ENCODE results near the gene OTOP3.

Gene OTOP3

DNA sequence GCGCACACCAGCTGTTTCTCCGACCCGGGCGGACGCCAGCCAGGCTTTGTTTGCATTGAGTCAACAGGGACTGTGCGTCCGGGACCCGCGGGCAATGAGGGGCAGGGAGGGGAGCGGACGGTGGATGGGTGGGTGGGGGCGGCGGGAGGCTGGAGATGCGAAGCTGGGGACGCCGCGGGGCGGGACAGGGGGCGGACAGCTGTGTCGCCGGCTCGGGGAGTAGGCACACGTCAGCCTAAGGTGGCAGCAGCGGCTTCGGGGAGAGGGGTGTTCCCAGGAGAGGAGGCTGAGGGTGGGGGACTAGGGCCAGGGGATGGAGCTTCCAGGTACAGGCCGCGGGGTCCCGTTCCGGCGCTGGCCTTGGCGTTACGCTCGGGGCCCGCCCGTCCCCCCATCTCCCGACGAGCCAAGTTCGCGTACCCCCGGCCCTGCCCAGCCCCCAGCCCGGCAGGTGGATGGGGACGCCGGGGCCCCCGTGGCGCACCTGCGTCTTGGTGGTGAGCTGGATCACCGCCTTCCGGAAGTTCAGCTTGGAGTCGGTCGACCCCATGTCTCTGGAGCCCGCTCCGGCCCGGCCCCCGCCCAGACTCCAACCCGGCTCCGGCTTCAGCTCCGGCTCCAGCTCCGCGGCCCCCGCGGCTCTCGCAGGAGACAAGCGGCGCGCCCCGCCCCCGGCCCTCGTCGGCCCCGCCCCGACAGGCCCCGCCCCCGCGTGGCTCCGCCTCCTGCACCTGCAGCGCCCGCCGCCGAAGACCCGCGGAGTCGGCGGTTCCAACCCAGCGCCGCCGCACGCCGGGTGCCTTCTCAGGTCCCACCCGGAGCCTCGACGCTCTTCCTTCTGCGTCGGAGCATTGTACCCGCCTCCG is 36.6 kb downstream of the OTOP3 start, which contains the start of gene HID1:
TSS of gene HID1 (minus strand) at position 653 of the 866 bp plus-strand sequence. CDS start at position 550, 103 bp downstream.
- TF ChIP-seq GATA2 (IDR thresholded peaks at IDR 0.05; ENCODE audit: low read depth, low read length) (no peak), GATA3 (IDR thresholded peaks at IDR 0.05; ENCODE audit: low read depth, low read length) (no peak)

DNA sequence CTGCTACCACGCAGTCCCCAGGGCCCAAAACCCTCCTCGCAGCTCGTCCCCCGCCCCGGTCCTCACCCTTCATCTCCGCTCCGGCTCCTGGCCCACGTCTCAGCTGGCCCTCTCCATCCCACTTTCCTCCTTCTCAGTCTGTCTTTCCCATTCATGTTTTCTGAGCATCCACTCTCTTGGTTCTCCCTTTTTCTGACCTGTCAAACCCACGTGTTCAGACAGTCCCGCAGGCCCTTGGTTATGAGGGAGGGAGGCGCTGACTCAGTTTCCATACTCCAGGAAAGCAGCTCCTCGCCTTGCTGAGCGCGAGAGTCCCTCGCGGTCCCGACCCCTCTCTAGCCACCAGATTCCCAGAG is 37.3 kb downstream of the OTOP3 start:
- TF ChIP-seq GATA3 (IDR thresholded peaks at IDR 0.05; ENCODE audit: low read depth, low read length) (no peak), GATA2 (IDR thresholded peaks at IDR 0.05; ENCODE audit: low read depth, low read length) (no peak)

DNA sequence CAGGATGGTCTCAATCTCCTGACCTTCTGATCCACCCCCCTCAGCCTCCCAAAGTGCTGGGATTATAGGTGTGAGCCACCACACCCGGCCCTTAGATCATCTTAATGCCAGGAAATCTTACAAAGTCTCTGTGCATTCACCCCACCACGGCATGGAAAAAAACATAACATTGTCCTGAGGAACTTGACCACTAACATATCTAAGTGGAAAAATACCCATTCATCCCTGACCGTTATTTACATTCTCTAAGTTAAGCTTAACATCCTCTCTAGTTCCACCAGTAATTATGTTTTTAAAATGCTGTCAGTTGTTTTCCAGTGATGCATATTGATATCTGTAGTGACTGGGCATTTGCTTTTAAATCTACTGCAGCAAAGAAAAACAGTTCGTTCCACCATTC is 40.2 kb downstream of the OTOP3 start:
- TF ChIP-seq GATA2 (IDR thresholded peaks at IDR 0.05; ENCODE audit: low read depth, low read length) (no peak), GATA3 (IDR thresholded peaks at IDR 0.05; ENCODE audit: low read depth, low read length) (no peak)

DNA sequence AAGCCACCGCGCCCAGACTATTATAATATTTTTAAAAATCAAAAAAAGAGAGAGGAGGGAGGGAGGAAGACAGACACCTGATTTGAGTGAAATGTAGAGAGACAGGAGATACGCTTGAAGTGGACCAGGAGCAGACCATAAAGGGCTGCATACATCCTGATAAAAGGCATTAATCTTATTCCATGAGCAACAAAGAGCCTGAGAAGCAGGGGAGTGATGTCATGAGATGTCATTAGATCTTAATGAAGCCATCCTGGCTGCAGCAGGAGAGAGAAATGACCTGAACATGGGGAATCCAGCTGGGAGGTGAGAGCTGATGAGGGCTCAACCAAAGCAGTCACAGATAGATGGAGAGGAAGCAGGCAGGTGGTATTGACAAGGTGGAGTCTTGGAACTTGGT is 42.1 kb downstream of the OTOP3 start:
- TF ChIP-seq GATA3 (IDR thresholded peaks at IDR 0.05; ENCODE audit: low read depth, low read length) (no peak), GATA2 (IDR thresholded peaks at IDR 0.05; ENCODE audit: low read depth, low read length) (no peak)

DNA sequence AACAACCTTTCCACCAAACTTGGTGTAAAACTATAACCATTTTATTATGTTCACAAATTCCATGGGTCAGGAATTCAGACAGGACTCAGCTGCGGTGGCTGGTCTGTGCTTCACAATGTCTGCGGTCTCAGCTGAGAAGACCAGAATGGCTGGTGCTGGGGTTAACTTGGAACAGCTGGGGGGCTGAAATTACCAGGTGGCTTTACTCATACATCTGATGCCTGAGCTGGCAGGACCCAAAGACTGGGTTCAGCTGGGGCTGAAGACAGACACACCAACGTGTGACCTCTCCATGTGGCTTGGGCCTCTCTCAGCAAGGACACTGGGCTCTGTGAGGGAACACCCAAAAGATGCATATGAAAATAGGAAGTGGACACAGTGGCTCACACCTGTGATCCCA is 42.5 kb downstream of the OTOP3 start:
- no peak for TF ChIP-seq GATA3 (IDR thresholded peaks at IDR 0.05; ENCODE audit: low read depth, low read length)
- no peak for TF ChIP-seq GATA2 (IDR thresholded peaks at IDR 0.05; ENCODE audit: low read depth, low read length)

DNA sequence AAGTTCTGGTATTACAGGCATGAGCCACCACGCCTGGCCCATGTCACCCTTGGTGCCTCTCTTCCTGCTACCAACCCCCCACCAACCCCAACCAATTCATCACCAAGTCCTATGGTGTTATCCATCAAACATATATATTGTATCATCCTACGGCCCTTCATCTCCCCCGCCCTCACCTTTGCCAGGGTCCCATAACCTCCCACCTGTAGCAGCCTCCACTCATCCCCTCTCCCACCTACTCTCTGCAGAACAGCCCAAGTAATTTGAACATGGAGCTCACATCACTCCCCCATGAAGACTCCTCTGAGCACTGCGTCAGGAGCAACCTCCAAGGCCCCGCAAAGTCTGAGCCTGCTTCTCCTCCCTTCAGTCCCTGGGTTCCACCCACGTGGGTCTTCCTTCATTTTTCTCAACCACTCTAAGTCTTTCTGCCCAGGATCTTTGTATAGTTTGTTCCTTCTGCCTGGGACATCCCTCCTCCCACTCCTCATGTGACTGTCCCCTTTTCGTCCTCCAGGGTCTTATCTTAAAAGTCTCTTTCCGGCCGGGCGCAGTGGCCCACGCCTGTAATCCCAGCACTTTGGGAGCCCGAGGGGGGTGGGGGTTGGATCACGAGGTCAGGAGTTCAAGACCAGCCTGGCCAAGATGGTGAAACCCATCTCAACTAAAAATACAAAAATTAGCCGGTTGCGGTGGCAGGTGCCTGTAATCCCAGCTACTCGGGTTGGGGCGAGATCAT is 43.9 kb downstream of the OTOP3 start:
- no peak for TF ChIP-seq GATA2 (IDR thresholded peaks at IDR 0.05; ENCODE audit: low read depth, low read length)
- no peak for TF ChIP-seq GATA3 (IDR thresholded peaks at IDR 0.05; ENCODE audit: low read depth, low read length)

DNA sequence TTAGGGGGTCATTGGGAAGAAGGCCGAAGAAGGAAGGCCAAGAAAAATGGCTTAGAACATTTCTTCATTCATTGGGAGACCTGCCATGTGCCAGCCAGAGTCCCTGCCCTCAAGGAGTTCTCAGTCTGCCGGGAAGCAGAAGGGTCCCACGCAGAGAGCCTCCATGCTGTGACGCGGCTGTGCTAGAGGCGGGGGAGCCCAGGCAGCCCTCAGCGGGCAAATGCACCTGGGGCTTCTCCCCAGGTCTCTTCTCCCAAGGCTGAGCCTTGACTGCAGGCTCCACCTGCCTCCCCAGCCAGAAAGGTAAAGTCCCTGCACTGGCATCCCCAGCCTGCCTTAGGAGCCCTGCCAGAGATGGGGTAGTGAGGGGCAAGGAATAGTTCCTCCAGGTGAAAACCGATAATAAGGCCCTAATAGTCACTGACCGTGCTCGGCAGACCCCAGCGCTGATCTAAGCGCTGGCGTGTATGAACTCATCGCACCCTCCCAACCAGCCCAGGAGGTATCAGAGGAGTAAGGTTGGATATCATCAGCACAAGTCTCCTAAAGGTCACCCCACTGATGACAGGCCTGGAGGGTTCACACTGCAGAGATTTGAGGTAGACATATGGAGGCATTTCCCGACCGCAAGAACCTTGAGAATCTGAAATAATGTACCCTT is 45.8 kb downstream of the OTOP3 start:
- no peak for TF ChIP-seq GATA3 (IDR thresholded peaks at IDR 0.05; ENCODE audit: low read depth, low read length)
- TF ChIP-seq GATA2 (IDR thresholded peaks at IDR 0.05; ENCODE audit: low read depth, low read length): no peak

DNA sequence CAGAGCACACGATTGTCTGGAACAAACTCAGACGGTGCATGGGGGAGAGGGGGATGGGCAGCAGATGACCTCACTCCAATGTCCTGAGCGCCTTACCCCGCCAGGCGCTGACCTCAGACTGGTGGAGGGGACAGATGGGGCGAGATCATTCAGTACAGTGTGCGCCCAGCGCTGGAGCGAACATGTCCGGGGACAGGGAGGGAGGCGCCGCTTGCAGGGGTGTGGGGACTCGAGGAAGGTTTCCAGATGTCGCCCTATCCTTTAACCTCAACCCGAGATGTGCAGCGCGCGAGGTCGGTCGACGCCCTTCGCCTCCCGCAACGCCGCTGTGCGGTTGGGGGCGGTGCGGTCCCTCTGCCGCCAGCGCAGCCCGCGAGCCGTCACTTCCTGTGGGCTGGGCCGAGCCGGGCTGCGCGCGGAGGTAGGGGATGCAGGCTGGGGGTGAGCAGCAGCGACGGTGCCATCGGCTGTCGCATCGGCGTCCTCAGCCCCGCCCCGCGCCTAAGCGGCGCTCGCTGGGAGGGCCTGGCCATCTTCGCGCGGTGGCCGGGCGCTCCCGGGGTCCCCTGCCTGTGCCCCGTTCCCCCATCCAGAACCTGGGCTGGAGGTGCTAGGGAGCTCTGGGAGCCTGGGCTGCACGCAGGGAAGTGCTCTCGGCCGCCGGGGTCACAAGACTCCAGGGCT is 46.4 kb downstream of the OTOP3 start:
- no peak for TF ChIP-seq GATA3 (IDR thresholded peaks at IDR 0.05; ENCODE audit: low read depth, low read length)
- TF ChIP-seq GATA2 (IDR thresholded peaks at IDR 0.05; ENCODE audit: low read depth, low read length): no peak

DNA sequence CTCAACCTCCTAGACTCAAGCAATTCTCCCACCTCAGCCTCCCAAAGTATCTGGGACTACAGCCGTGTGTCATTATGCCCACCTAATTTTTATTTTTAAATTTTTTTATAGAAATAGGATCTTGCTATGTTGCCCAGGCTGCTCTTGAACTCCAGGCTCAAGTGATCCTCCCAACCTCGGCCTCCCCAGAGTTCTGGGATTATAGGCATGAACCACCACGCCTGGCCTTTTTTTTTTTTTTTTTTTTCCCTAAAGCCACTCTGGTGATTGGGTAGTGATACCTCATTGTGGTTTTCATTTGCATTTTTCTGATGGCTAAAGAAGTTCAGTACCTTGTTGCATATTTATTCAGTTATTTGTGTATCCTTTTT is 50.5 kb downstream of the OTOP3 start:
- TF ChIP-seq GATA3 (IDR thresholded peaks at IDR 0.05; ENCODE audit: low read depth, low read length) (no peak), GATA2 (IDR thresholded peaks at IDR 0.05; ENCODE audit: low read depth, low read length) (no peak)

DNA sequence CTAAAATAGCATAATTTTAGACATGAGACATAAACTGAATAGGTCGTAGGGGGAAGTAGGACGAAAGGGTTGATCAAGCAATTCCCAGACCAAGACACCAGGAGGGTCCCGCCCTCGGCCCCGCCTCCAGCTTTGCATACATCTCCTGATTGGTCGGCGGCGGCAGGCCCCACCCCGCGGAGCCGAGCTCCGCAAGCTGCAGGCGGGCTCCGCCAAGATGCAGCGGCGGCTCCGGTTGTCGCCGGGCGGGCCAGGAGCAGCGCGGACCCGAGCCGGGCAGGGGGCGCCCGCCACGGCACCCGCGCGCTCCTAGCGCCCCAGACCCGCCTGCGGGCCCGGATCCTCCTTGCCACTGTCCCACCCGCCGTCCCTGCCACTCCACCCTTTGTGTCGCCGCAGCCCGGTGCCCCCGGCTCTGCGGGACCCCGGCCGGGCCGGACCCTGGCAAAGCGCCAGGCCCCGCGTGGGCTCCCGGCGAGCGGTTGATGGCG is 51.8 kb downstream of the OTOP3 start, which contains the start of gene CDR2L:
TSS of gene CDR2L (plus strand) at position 215 of the 491 bp plus-strand sequence. CDS start 412 bp downstream, outside the sequence.
- TF ChIP-seq GATA2 (IDR thresholded peaks at IDR 0.05; ENCODE audit: low read depth, low read length) (no peak), GATA3 (IDR thresholded peaks at IDR 0.05; ENCODE audit: low read depth, low read length) (no peak)

DNA sequence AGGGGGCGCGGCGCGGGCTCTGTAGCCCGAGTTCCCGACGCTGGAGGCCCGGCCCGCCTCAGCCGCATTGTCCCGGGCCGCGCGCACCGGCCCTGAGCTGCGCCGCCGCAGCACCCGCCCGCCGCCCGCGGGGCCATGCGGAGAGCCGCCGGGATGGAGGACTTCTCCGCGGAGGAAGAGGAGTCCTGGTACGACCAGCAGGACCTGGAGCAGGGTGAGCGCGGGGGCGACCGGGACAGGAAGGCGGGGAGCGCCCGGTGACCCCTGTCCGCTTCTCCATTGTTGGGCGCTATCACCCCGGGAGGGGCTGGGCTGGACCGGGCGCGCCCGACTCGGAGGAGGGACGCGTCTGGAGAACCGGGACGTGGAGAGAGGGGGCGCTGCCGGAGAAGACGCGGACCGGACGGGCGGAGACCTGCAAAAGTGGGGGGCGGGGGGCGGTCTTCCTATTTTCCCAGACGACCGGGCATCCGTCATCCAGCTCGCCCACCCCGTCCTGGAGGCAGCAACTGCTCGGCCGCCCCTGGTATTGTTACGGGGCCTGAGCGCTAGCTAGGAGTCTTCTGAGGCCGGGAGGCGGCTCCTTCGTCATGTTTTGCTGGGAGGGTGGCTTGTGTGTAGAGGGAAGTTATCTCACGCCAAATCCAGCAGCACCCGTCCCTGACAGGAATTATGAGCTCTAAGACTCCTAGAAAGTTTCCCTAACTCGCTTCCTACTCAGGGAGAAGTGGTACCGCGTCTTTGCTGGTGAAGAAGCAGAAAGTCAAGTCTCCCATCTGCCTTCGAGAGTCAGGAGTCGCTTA is 52.4 kb downstream of the OTOP3 start:
- no peak for TF ChIP-seq GATA2 (IDR thresholded peaks at IDR 0.05; ENCODE audit: low read depth, low read length)
- no peak for TF ChIP-seq GATA3 (IDR thresholded peaks at IDR 0.05; ENCODE audit: low read depth, low read length)

DNA sequence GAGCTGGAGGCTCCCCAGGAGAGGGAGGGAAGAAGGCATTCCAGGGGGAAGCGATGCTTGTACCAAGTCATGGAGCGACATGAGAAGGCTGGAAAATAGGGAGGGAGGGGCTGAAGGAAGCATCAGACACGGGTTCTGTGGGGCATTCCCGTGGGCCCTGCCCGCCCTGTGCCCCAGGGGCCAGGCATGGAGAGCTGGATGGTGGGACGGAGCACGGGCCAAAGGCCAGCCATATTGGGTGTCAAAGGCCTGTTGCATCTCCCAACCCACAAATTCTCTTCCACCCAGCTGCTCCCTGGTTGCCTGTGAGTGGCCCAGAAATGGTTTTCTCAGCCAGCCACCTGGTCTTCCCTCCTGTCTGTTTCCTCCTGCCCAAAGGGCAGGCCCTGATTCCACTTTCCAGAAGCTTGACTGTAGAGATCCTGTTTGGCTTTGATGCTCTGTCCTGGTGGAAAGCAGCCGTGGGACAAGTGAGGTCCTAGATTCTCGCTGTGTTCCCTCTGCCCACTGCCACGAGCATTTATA is 54.9 kb downstream of the OTOP3 start:
- no peak for TF ChIP-seq GATA2 (IDR thresholded peaks at IDR 0.05; ENCODE audit: low read depth, low read length)
- TF ChIP-seq GATA3 (IDR thresholded peaks at IDR 0.05; ENCODE audit: low read depth, low read length): no peak

DNA sequence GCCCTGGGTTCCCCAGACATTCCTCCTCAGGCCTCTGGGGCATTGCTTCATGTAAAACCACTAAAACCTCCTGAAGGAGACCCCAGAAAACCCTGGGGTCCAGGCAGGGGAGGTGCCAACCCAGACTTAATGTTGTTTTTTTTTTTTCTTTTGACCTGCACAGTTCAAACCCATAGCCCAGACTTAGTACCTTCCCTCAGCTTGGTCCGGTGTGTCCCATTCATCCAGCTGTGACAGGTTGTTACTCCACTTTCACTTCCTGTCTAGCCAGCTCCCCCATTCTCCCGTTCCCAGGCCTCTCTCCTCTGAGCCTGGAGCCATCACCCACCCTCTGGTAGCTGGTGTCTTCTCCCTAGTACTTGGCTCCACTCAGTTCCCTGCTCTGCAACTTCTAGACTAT is 56.5 kb downstream of the OTOP3 start:
- no peak for TF ChIP-seq GATA2 (IDR thresholded peaks at IDR 0.05; ENCODE audit: low read depth, low read length)

All from SH-SY5Y (cell line).